ENCODE data around the gene CORO1C. TPM values are rescaled to one million over a fixed set of nuclear protein-coding genes. Genes with fewer than 3 reads are reported as not detected.
"Not testable (repeated sequence)": the region's sequence is repeated elsewhere in the genome, so short reads cannot be mapped to it uniquely, and the experiment has no call there.

The CORO1C gene
- total RNA-seq, 2 donors from 2014 or later, result 13.3 to 61.1 TPM

- ATAC-seq, result no peak
- Mint-ChIP-seq H3K36me3 (ENCODE audit: low read depth) (peaks cover 17% of the 10 kb centered on the region), H3K4me1 (peaks cover 51% of the 10 kb centered on the region)
Measured at GRCh38 chr12:108627134-108627920, 104.0 kb downstream of the CORO1C start.

GRCh38 chr12:108625228-108625627, 106.1 kb downstream of the CORO1C start:
- ATAC-seq, result no peak

More at GRCh38 chr12:108627134-108627920, 104.0 kb downstream of the CORO1C start:
- H3K27me3 Mint-ChIP-seq, result no peaks in the 10 kb centered on the region
- H3K27ac Mint-ChIP-seq, result peak overlapping the region; percentile 98
- no peaks in the 10 kb centered on the region for H3K9me3 ChIP-seq (ENCODE audit: control insufficient read depth, low read length, poor library complexity, severe bottlenecking)
- peak overlapping the region; percentile 55 for H3K4me3 Mint-ChIP-seq
- no peak for DNase-seq

GRCh38 chr12:108623577-108623976, 107.7 kb downstream of the CORO1C start:
- Mint-ChIP-seq H3K4me3 (no peak overlapping the region), H3K36me3 (ENCODE audit: low read depth) (peaks cover 14% of the 10 kb centered on the region), H3K4me1 (peaks cover 52% of the 10 kb centered on the region), H3K27me3 (no peaks in the 10 kb centered on the region), H3K27ac (peak overlapping the region; percentile 98)
- H3K9me3 ChIP-seq (ENCODE audit: control insufficient read depth, low read length, poor library complexity, severe bottlenecking), result no peaks in the 10 kb centered on the region
- ATAC-seq (no peak), DNase-seq (no peak)

More at GRCh38 chr12:108625228-108625627, 106.1 kb downstream of the CORO1C start:
- peaks cover 49% of the 10 kb centered on the region for H3K4me1 Mint-ChIP-seq
- H3K4me3 Mint-ChIP-seq, result peak overlapping the region; percentile 53
- H3K27me3 Mint-ChIP-seq, result no peaks in the 10 kb centered on the region
- peaks cover 14% of the 10 kb centered on the region for H3K36me3 Mint-ChIP-seq (ENCODE audit: low read depth)
- no peaks in the 10 kb centered on the region for H3K9me3 ChIP-seq (ENCODE audit: control insufficient read depth, low read length, poor library complexity, severe bottlenecking)
- no peak for DNase-seq
- H3K27ac Mint-ChIP-seq, result peak overlapping the region; percentile 98

GRCh38 chr12:108622921-108623514, 108.3 kb downstream of the CORO1C start:
- peaks cover 54% of the 10 kb centered on the region for H3K4me1 Mint-ChIP-seq
- H3K4me3 Mint-ChIP-seq, result no peak overlapping the region
- H3K27ac Mint-ChIP-seq, result peak overlapping the region; percentile 98
- H3K9me3 ChIP-seq (ENCODE audit: control insufficient read depth, low read length, poor library complexity, severe bottlenecking), result no peaks in the 10 kb centered on the region
- no peak for ATAC-seq
- H3K27me3 Mint-ChIP-seq, result no peaks in the 10 kb centered on the region
- H3K36me3 Mint-ChIP-seq (ENCODE audit: low read depth), result peaks cover 10% of the 10 kb centered on the region
- DNase-seq, result no peak

- ATAC-seq, result peak; percentile 40
- H3K9me3 ChIP-seq (ENCODE audit: control insufficient read depth, low read length, poor library complexity, severe bottlenecking), result no peaks in the 10 kb centered on the region
- Mint-ChIP-seq H3K36me3 (ENCODE audit: low read depth) (peaks cover 12% of the 10 kb centered on the region), H3K27me3 (no peaks in the 10 kb centered on the region), H3K27ac (peak overlapping the region; percentile 96), H3K4me3 (peak overlapping the region; percentile 79), H3K4me1 (peaks cover 53% of the 10 kb centered on the region)
- no peak for DNase-seq
Measured at GRCh38 chr12:108622421-108622820, 108.9 kb downstream of the CORO1C start.

GRCh38 chr12:108621161-108621560, 110.2 kb downstream of the CORO1C start:
- H3K27ac Mint-ChIP-seq, result peak overlapping the region; percentile 96
- peaks cover 58% of the 10 kb centered on the region for H3K4me1 Mint-ChIP-seq
- no peak overlapping the region for H3K4me3 Mint-ChIP-seq
- H3K36me3 Mint-ChIP-seq (ENCODE audit: low read depth), result peaks cover 17% of the 10 kb centered on the region
- no peaks in the 10 kb centered on the region for H3K27me3 Mint-ChIP-seq
- DNase-seq (no peak), ATAC-seq (no peak)
- H3K9me3 ChIP-seq (ENCODE audit: control insufficient read depth, low read length, poor library complexity, severe bottlenecking), result no peaks in the 10 kb centered on the region

- Mint-ChIP-seq H3K4me1 (peaks cover 53% of the 10 kb centered on the region), H3K36me3 (ENCODE audit: low read depth) (peaks cover 15% of the 10 kb centered on the region), H3K4me3 (no peak overlapping the region), H3K27me3 (no peaks in the 10 kb centered on the region), H3K27ac (peak overlapping the region; percentile 96)
- H3K9me3 ChIP-seq (ENCODE audit: control insufficient read depth, low read length, poor library complexity, severe bottlenecking), result peaks cover 3% of the 10 kb centered on the region
- ATAC-seq (no peak), DNase-seq (no peak)
Measured at GRCh38 chr12:108620236-108620879, 111.0 kb downstream of the CORO1C start.

- Mint-ChIP-seq H3K27ac (peak overlapping the region; percentile 96), H3K36me3 (ENCODE audit: low read depth) (peaks cover 11% of the 10 kb centered on the region), H3K4me1 (peaks cover 53% of the 10 kb centered on the region), H3K4me3 (peak overlapping the region; percentile 49), H3K27me3 (no peaks in the 10 kb centered on the region)
- peaks cover 3% of the 10 kb centered on the region for H3K9me3 ChIP-seq (ENCODE audit: control insufficient read depth, low read length, poor library complexity, severe bottlenecking)
- no peak for ATAC-seq
- no peak for DNase-seq
Measured at GRCh38 chr12:108619369-108620160, 111.8 kb downstream of the CORO1C start.

- not testable (repeated sequence) for DNase-seq; H3K27me3 Mint-ChIP-seq; H3K4me3 Mint-ChIP-seq; H3K9me3 ChIP-seq (ENCODE audit: control insufficient read depth, low read length, poor library complexity, severe bottlenecking); ATAC-seq
- H3K4me1 Mint-ChIP-seq, result peaks cover 57% of the 10 kb centered on the region
- peak overlapping the region; percentile 96 for H3K27ac Mint-ChIP-seq
- H3K36me3 Mint-ChIP-seq (ENCODE audit: low read depth), result peaks cover 11% of the 10 kb centered on the region
Measured at GRCh38 chr12:108618953-108619274, 112.4 kb downstream of the CORO1C start.

GRCh38 chr12:108618079-108618952, 113.0 kb downstream of the CORO1C start:
- Mint-ChIP-seq H3K27me3 (no peaks in the 10 kb centered on the region), H3K36me3 (ENCODE audit: low read depth) (peaks cover 11% of the 10 kb centered on the region), H3K27ac (peak overlapping the region; percentile 96), H3K4me3 (peak overlapping the region; percentile 67), H3K4me1 (peaks cover 54% of the 10 kb centered on the region)
- DNase-seq (peak; percentile 69 to 77 (median 70)), ATAC-seq (peak; percentile 43)
- peaks cover 3% of the 10 kb centered on the region for H3K9me3 ChIP-seq (ENCODE audit: control insufficient read depth, low read length, poor library complexity, severe bottlenecking)

- H3K4me3 Mint-ChIP-seq, result peak overlapping the region; percentile 86
Measured at GRCh38 chr12:108616941-108617858, 114.1 kb downstream of the CORO1C start.

More at GRCh38 chr12:108616941-108617858, 114.1 kb downstream of the CORO1C start:
- ATAC-seq (peak; percentile 92), DNase-seq (peak; percentile 61 to 81 (median 62))
- Mint-ChIP-seq H3K36me3 (ENCODE audit: low read depth) (peaks cover 9% of the 10 kb centered on the region), H3K27ac (peak overlapping the region; percentile 96), H3K27me3 (no peaks in the 10 kb centered on the region), H3K4me1 (peaks cover 48% of the 10 kb centered on the region)
- peaks cover 3% of the 10 kb centered on the region for H3K9me3 ChIP-seq (ENCODE audit: control insufficient read depth, low read length, poor library complexity, severe bottlenecking)

All from T-helper 17 cell (primary cell).